ENCODE data around the gene RBM47. TPM values are rescaled to one million over a fixed set of nuclear protein-coding genes. Genes with fewer than 3 reads are reported as not detected.

The RBM47 gene
- total and polyA plus RNA-seq, 10 of the 15 experiments (the other 5 are each of a cell fraction or from before 2014, with no cell fraction given), result 7.9 to 45.0 (median 28.7) TPM

- Histone ChIP-seq H3K79me2 (ENCODE audit: control insufficient read depth, insufficient read depth, low read length) (peaks cover 22% of the 10 kb centered on the region), H2AFZ (ENCODE audit: control insufficient read depth, low read depth, low read length) (no peak overlapping the region), H3K4me3 (no peak overlapping the region), H3K9ac (ENCODE audit: control insufficient read depth, insufficient read depth, low read length) (no peak overlapping the region), H3K27me3 (replicated peaks in 1 of 2; ENCODE audit: control insufficient read depth in 2 of 2, insufficient read depth in 2 of 2, low read length in 1 of 2) (no peaks in the 10 kb centered on the region), H4K20me1 (ENCODE audit: control insufficient read depth, insufficient read depth) (no peaks in the 10 kb centered on the region), H3K36me3 (ENCODE audit: control insufficient read depth in 2 of 2, insufficient read depth in 2 of 2, low read length in 1 of 2) (peaks cover 3 to 11% of the 10 kb centered on the region in 2 experiments; a peak in 3 of 4 replicates), H3K9me3 (replicated peaks; ENCODE audit: control insufficient read depth, insufficient read depth, low read length) (no peaks in the 10 kb centered on the region), H3K4me1 (ENCODE audit: control insufficient read depth, insufficient read depth, low read length) (peaks cover 16% of the 10 kb centered on the region), H3K27ac (ENCODE audit: control insufficient read depth, insufficient read depth) (no peak overlapping the region), H3K4me2 (ENCODE audit: control insufficient read depth, insufficient read depth) (no peak overlapping the region)
- in situ Hi-C loops (cut with MboI), result no loop called here
- TF ChIP-seq ZBTB33 (IDR thresholded peaks at IDR 0.05), result 0 out of 2 replicates have a peak, but pooled peaks have one; percentile 32
- TF ChIP-seq SMC3 (IDR thresholded peaks at IDR 0.05; ENCODE audit: borderline replicate concordance, low read length), result no peak
- no peak for FAIRE-seq
- ChIA-PET POLR2A (interaction anchor here (1.4 kb wide), 1 partner anchor 53 kb away, joined by 4 read pairs; no protein-coding TSS in a partner anchor), CTCF (no interaction called here), RAD21 (ENCODE audit: unreplicated experiment) (interaction anchor here (0.9 to 1.2 kb wide), 2 partner anchors 9 to 71 kb away, joined by 4 read pairs; no protein-coding TSS in a partner anchor), SMC1A (ENCODE audit: uncharacterized antibody, unreplicated experiment) (interaction anchor here (1.5 to 1.9 kb wide), 3 partner anchors 9 to 16 kb away, joined by 3 to 9 read pairs (median 4); no protein-coding TSS in a partner anchor)
- no TSS peak for BruUV-seq (replicated peaks)
- no peak for ATAC-seq
- 90% methylated on average over 7 of the region's 7 CpGs for WGBS (ENCODE audit: insufficient coverage, insufficient replicate concordance, low lambda C conversion rate, missing lambda C conversion rate)
- intact Hi-C loops (cut with micrococcal nuclease; ENCODE audit: unreplicated experiment), result no loop called here
- DNase-seq (ENCODE audit: low read depth, low spot score), result no peak
Measured at GRCh38 chr4:40523581-40523980, 106.1 kb downstream of the RBM47 start.

GRCh38 chr4:40521957-40522356 is 107.7 kb downstream of the RBM47 start:
- DNase-seq (ENCODE audit: low read depth, low spot score), result no peak
- H3K27ac ChIP-seq (ENCODE audit: control insufficient read depth, insufficient read depth), result 0 out of 2 replicates have a peak overlapping the region, but pooled peaks have one; percentile 26
- no peaks in the 10 kb centered on the region for H4K20me1 ChIP-seq (ENCODE audit: control insufficient read depth, insufficient read depth)
- H3K79me2 ChIP-seq (ENCODE audit: control insufficient read depth, insufficient read depth, low read length), result peaks cover 29% of the 10 kb centered on the region
- no peak overlapping the region for H2AFZ ChIP-seq (ENCODE audit: control insufficient read depth, low read depth, low read length)
- H3K27me3 ChIP-seq (replicated peaks in 1 of 2; ENCODE audit: control insufficient read depth in 2 of 2, insufficient read depth in 2 of 2, low read length in 1 of 2), result no peaks in the 10 kb centered on the region
- ChIA-PET POLR2A (interaction anchor here (0.6 to 1.2 kb wide), 4 partner anchors 13 to 135 kb away, joined by 3 to 7 read pairs (median 4); no protein-coding TSS in a partner anchor), RAD21 (ENCODE audit: unreplicated experiment) (interaction anchor here (0.6 to 1.6 kb wide), 7 partner anchors 15 to 101 kb away, joined by 3 to 7 read pairs (median 4); no protein-coding TSS in a partner anchor), CTCF (interaction anchor here (0.7 to 1.2 kb wide), 3 partner anchors 12 to 197 kb away, joined by 3 to 4 read pairs (median 3); no protein-coding TSS in a partner anchor), SMC1A (ENCODE audit: uncharacterized antibody, unreplicated experiment) (interaction anchor here (0.8 to 2.2 kb wide), 10 partner anchors 9 to 112 kb away, joined by 3 to 12 read pairs (median 3); no protein-coding TSS in a partner anchor)
- no peak overlapping the region for H3K4me2 ChIP-seq (ENCODE audit: control insufficient read depth, insufficient read depth)
- H3K4me3 ChIP-seq, result no peak overlapping the region
- intact Hi-C loops (cut with micrococcal nuclease; ENCODE audit: unreplicated experiment) (no loop called here), in situ Hi-C loops (cut with MboI) (no loop called here)
- no peak for FAIRE-seq
- peaks cover 3 to 11% of the 10 kb centered on the region in 2 experiments; a peak in 3 of 4 replicates for H3K36me3 ChIP-seq (ENCODE audit: control insufficient read depth in 2 of 2, insufficient read depth in 2 of 2, low read length in 1 of 2)
- peaks cover 23% of the 10 kb centered on the region for H3K4me1 ChIP-seq (ENCODE audit: control insufficient read depth, insufficient read depth, low read length)
- BruUV-seq (replicated peaks), result no TSS peak
- no peaks in the 10 kb centered on the region for H3K9me3 ChIP-seq (replicated peaks; ENCODE audit: control insufficient read depth, insufficient read depth, low read length)
- ATAC-seq, result peak; percentile 24; the same call in 2 of the 3 replicates
- WGBS (ENCODE audit: insufficient coverage, insufficient replicate concordance, low lambda C conversion rate, missing lambda C conversion rate), result 45% methylated on average over 2 of the region's 2 CpGs
- H3K9ac ChIP-seq (ENCODE audit: control insufficient read depth, insufficient read depth, low read length), result no peak overlapping the region
- TF ChIP-seq YY1 (IDR thresholded peaks at IDR 0.05; ENCODE audit: low read depth, low read length), result no peak
- no peak for TF ChIP-seq IRF4 (IDR thresholded peaks at IDR 0.05; ENCODE audit: low read depth, low read length)
- TF ChIP-seq MYB (IDR thresholded peaks at IDR 0.05; ENCODE audit: borderline replicate concordance, low read depth, low read length), result no peak
- no peak for TF ChIP-seq POU2F2 (IDR thresholded peaks at IDR 0.05; ENCODE audit: borderline replicate concordance, low read depth, low read length)
- TF ChIP-seq FOXM1 (IDR thresholded peaks at IDR 0.05; ENCODE audit: low read depth, low read length), result no peak
- no peak for TF ChIP-seq ZZZ3 (IDR thresholded peaks at IDR 0.05; ENCODE audit: control insufficient read depth, insufficient read length, low read depth)
- no peak for TF ChIP-seq PRDM15 (CRISPR knock-in tag; IDR thresholded peaks at IDR 0.05)
- no peak for TF ChIP-seq ZBED1 (IDR thresholded peaks at IDR 0.05; ENCODE audit: borderline replicate concordance)
- TF ChIP-seq STAT3 (IDR thresholded peaks at IDR 0.05; ENCODE audit: low read depth, low read length), result no peak
- no peak for TF ChIP-seq FOS (IDR thresholded peaks at IDR 0.05; ENCODE audit: borderline replicate concordance, extremely low read depth, insufficient read length)

Data from GM12878 (cell line).